PFSK-1 (cell line): ENCODE results near the gene NPHP4.

Source experiments
- FOXP2 ChIP-seq: optimal IDR thresholded peaks from 2 replicates; pipeline ENCODE3; 2011; ENCODE audit warnings: borderline replicate concordance, control low read depth, inconsistent platforms; ENCODE audit not compliant: insufficient read depth; ENCODE audit errors: extremely low read length, extremely low read depth
- POLR2AphosphoS5 ChIP-seq: IDR thresholded peaks from 2 replicates; pipeline ENCODE4 v1.6.1; 2012; ENCODE audit warnings: low read depth, mild to moderate bottlenecking, control low read depth, low read length, moderate library complexity
- REST ChIP-seq, 2 experiments: IDR thresholded peaks; 2 replicates each; pipeline versions ENCODE4 v1.6.1 to v1.8.0; 2011 to 2012; ENCODE audit warnings: low read depth in 2 of 2, low read length in 2 of 2, control low read depth in 1 of 2, inconsistent platforms in 1 of 2, mild to moderate bottlenecking in 1 of 2, moderate library complexity in 1 of 2; ENCODE audit not compliant: insufficient read depth in 1 of 2
- SIN3A ChIP-seq: IDR thresholded peaks from 2 replicates; pipeline ENCODE4 v1.6.1; 2012; ENCODE audit warnings: mild to moderate bottlenecking, low read length, moderate library complexity, borderline replicate concordance; ENCODE audit not compliant: insufficient read depth
- TAF1 ChIP-seq: IDR thresholded peaks from 2 replicates; pipeline ENCODE4 v1.6.1; 2012; ENCODE audit warnings: low read length, control low read depth, borderline replicate concordance; ENCODE audit not compliant: insufficient read depth

- TF ChIP-seq POLR2AphosphoS5: no peak
- TF ChIP-seq REST (IDR thresholded peaks at IDR 0.05; ENCODE audit: insufficient read depth in 1 of 2, low read depth in 2 of 2, low read length in 2 of 2): no peak
- no peak for TF ChIP-seq SIN3A
- TF ChIP-seq TAF1: no peak
- no peak for TF ChIP-seq FOXP2
These were observed 44.1 kb downstream of the NPHP4 start for GRCh38 chr1:5947978-5948680.
